ENCODE results near the gene LSR.

DNA sequence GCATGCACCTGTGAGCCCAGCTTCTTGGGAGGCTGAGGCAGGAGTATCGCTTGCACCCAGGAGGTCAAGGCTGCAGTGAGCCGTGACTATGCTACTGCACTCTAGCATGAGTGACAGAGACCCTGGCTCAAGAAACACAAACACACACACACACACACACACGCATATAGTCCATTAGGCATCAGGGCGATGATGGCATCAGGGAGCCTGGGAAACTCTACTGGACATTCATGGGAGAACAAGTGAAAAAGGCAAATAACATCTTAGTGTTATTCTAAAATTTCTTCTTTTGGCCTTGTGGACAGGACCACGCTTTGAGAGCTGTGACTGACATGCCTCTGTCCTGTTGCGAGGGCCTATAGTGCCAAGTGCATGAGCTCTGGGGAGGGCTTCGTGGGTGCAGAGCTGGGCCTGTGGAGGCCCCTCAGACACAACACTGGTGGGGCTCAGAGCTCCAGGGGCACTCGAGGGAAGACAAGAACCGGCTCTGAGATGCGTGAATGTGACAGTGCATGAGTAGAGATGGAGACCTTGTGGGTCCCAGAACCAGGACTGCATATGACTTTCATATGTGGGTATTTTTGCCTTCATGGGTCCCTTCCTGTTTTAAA, 12.0 kb downstream of the LSR start:
- no peak for TF ChIP-seq POLR2AphosphoS5 (IDR thresholded peaks at IDR 0.05)
- TF ChIP-seq, protein P1, sequence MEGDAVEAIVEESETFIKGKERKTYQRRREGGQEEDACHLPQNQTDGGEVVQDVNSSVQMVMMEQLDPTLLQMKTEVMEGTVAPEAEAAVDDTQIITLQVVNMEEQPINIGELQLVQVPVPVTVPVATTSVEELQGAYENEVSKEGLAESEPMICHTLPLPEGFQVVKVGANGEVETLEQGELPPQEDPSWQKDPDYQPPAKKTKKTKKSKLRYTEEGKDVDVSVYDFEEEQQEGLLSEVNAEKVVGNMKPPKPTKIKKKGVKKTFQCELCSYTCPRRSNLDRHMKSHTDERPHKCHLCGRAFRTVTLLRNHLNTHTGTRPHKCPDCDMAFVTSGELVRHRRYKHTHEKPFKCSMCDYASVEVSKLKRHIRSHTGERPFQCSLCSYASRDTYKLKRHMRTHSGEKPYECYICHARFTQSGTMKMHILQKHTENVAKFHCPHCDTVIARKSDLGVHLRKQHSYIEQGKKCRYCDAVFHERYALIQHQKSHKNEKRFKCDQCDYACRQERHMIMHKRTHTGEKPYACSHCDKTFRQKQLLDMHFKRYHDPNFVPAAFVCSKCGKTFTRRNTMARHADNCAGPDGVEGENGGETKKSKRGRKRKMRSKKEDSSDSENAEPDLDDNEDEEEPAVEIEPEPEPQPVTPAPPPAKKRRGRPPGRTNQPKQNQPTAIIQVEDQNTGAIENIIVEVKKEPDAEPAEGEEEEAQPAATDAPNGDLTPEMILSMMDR (IDR thresholded peaks at IDR 0.05): no peak
- no peak for TF ChIP-seq POLR2A (IDR thresholded peaks at IDR 0.05)

All from prostate gland (tissue), 2 donors.